ENCODE measurements around the gene WEE1.

DNA sequence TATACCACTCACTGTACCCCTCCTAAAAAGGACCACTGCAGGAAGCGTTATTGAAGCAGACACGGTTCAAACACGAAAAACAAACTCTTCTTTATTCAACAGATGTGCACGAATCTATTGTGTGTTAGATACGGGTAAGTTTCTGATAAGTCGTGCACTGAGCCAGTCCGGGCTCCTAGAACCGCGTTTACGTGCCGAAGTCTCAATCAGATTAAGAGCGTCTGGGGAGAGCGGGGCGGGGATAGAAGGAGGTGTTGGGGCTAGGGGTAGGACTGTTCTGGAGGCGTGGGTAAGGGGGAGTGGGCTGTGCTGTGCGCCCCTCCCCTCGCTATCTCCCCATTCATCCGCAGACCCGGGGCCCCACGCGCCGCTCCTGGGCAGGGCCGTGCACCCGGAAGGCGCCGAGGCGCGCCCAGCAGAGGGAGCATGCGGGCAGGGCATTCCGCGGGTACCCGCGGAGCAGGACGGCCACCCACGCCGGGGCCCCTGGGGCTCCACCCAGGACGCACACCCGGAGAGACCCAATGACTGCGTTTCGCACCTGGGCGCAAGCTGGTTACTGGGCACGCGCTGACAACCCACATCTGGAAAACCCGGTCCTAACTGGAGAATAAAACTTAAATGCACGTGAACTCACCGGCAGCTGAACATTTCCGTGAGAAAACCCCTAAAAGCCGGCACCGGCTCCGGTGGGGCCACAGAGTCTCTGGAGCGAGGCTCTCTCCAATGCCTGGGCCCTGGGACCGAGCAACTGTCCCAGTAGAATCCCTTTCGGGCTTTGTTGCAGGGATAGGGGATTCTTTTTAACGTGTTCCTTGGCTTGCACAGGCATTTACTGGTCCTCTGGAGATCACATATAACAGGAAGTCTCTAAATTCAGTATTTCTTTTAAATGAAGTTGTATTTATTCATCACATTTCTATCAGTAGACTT is 40.6 kb downstream of the WEE1 start:
- no peak for TF ChIP-seq CSDC2 (CRISPR knock-in tag; IDR thresholded peaks at IDR 0.05)
- TF ChIP-seq, protein P1, sequence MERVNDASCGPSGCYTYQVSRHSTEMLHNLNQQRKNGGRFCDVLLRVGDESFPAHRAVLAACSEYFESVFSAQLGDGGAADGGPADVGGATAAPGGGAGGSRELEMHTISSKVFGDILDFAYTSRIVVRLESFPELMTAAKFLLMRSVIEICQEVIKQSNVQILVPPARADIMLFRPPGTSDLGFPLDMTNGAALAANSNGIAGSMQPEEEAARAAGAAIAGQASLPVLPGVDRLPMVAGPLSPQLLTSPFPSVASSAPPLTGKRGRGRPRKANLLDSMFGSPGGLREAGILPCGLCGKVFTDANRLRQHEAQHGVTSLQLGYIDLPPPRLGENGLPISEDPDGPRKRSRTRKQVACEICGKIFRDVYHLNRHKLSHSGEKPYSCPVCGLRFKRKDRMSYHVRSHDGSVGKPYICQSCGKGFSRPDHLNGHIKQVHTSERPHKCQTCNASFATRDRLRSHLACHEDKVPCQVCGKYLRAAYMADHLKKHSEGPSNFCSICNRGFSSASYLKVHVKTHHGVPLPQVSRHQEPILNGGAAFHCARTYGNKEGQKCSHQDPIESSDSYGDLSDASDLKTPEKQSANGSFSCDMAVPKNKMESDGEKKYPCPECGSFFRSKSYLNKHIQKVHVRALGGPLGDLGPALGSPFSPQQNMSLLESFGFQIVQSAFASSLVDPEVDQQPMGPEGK (CRISPR knock-in tag; IDR thresholded peaks at IDR 0.05; ENCODE audit: borderline replicate concordance) = no peak
- no peak for TF ChIP-seq ISL1 (CRISPR knock-in tag; IDR thresholded peaks at IDR 0.05)
- TF ChIP-seq, protein P2, sequence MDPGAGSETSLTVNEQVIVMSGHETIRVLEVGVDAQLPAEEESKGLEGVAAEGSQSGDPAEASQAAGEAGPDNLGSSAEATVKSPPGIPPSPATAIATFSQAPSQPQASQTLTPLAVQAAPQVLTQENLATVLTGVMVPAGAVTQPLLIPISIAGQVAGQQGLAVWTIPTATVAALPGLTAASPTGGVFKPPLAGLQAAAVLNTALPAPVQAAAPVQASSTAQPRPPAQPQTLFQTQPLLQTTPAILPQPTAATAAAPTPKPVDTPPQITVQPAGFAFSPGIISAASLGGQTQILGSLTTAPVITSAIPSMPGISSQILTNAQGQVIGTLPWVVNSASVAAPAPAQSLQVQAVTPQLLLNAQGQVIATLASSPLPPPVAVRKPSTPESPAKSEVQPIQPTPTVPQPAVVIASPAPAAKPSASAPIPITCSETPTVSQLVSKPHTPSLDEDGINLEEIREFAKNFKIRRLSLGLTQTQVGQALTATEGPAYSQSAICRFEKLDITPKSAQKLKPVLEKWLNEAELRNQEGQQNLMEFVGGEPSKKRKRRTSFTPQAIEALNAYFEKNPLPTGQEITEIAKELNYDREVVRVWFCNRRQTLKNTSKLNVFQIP (CRISPR knock-in tag; IDR thresholded peaks at IDR 0.05; ENCODE audit: borderline replicate concordance, low read depth) = no peak
